ENCODE measurements around the gene ANGPTL8. TPM values are rescaled to one million over a fixed set of nuclear protein-coding genes. Genes with fewer than 3 reads are reported as not detected.

The ANGPTL8 gene
- total and polyA plus RNA-seq, 9 of the 15 experiments (the other 6 are each of a cell fraction or from before 2014, with no cell fraction given): not detected

DNA sequence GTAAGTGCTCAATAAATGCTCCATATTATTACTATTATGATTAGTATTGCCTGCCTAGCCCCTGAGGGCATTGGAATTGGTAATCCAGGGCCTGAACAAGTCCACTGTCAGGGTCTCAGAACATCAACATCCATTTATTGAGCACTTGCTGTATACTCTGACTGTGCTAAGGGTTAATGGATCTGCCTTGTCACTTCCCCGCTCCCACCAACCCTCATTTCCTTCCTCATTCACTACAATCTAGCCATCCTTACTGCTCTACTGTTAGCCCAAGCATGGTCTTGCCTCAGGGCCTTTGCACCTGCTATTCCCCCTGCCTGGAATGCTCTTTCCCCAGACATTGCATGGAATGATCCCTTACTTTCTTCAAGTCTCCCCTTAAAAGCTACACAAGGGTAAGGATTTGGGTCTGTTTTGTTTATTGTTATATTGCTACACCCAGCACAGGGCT, 12.7 kb upstream of the ANGPTL8 start (continued):
- TF ChIP-seq, protein P1, sequence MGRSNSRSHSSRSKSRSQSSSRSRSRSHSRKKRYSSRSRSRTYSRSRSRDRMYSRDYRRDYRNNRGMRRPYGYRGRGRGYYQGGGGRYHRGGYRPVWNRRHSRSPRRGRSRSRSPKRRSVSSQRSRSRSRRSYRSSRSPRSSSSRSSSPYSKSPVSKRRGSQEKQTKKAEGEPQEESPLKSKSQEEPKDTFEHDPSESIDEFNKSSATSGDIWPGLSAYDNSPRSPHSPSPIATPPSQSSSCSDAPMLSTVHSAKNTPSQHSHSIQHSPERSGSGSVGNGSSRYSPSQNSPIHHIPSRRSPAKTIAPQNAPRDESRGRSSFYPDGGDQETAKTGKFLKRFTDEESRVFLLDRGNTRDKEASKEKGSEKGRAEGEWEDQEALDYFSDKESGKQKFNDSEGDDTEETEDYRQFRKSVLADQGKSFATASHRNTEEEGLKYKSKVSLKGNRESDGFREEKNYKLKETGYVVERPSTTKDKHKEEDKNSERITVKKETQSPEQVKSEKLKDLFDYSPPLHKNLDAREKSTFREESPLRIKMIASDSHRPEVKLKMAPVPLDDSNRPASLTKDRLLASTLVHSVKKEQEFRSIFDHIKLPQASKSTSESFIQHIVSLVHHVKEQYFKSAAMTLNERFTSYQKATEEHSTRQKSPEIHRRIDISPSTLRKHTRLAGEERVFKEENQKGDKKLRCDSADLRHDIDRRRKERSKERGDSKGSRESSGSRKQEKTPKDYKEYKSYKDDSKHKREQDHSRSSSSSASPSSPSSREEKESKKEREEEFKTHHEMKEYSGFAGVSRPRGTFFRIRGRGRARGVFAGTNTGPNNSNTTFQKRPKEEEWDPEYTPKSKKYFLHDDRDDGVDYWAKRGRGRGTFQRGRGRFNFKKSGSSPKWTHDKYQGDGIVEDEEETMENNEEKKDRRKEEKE (IDR thresholded peaks at IDR 0.05; ENCODE audit: borderline replicate concordance in 1 of 2, control insufficient read depth in 1 of 2, low read depth in 2 of 2, low read length in 1 of 2): no peak
- no peak for TF ChIP-seq XRCC4 (IDR thresholded peaks at IDR 0.05; ENCODE audit: extremely low read depth, insufficient read depth, insufficient read length)
- TF ChIP-seq ZKSCAN8 (CRISPR knock-in tag; IDR thresholded peaks at IDR 0.05): peak; percentile 100
- no peak for TF ChIP-seq TOE1 (IDR thresholded peaks at IDR 0.05; ENCODE audit: borderline replicate concordance)
- no peak for TF ChIP-seq TOE1 (CRISPR knock-in tag; IDR thresholded peaks at IDR 0.05; ENCODE audit: borderline replicate concordance, low read depth)
- TF ChIP-seq, protein P2, sequence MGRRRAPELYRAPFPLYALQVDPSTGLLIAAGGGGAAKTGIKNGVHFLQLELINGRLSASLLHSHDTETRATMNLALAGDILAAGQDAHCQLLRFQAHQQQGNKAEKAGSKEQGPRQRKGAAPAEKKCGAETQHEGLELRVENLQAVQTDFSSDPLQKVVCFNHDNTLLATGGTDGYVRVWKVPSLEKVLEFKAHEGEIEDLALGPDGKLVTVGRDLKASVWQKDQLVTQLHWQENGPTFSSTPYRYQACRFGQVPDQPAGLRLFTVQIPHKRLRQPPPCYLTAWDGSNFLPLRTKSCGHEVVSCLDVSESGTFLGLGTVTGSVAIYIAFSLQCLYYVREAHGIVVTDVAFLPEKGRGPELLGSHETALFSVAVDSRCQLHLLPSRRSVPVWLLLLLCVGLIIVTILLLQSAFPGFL (CRISPR knock-in tag; IDR thresholded peaks at IDR 0.05): no peak
- TF ChIP-seq, protein P3, sequence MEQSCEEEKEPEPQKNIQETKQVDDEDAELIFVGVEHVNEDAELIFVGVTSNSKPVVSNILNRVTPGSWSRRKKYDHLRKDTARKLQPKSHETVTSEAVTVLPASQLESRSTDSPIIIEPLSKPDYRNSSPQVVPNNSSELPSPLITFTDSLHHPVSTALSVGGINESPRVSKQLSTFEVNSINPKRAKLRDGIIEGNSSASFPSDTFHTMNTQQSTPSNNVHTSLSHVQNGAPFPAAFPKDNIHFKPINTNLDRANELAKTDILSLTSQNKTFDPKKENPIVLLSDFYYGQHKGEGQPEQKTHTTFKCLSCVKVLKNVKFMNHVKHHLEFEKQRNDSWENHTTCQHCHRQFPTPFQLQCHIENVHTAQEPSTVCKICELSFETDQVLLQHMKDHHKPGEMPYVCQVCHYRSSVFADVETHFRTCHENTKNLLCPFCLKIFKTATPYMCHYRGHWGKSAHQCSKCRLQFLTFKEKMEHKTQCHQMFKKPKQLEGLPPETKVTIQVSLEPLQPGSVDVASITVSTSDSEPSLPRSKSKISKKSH (CRISPR knock-in tag; IDR thresholded peaks at IDR 0.05): no peak
- TF ChIP-seq PTBP1 (IDR thresholded peaks at IDR 0.05; ENCODE audit: low read depth, low read length): peak; percentile 80; the same call in 1 of the 2 replicates
- no peak for TF ChIP-seq ETV6 (IDR thresholded peaks at IDR 0.05; ENCODE audit: borderline replicate concordance in 1 of 2, low read depth in 2 of 2, low read length in 1 of 2)
- TF ChIP-seq ETV6 (CRISPR knock-in tag; IDR thresholded peaks at IDR 0.05; ENCODE audit: borderline replicate concordance): no peak
- no peak for TF ChIP-seq TRIM28 (IDR thresholded peaks at IDR 0.05)
- no peak for TF ChIP-seq ZBTB1 (CRISPR knock-in tag; IDR thresholded peaks at IDR 0.05; ENCODE audit: borderline replicate concordance, low read depth)
- TF ChIP-seq ZNF780A (CRISPR knock-in tag; IDR thresholded peaks at IDR 0.05): no peak
- no peak for TF ChIP-seq DDX20 (tag; IDR thresholded peaks at IDR 0.05; ENCODE audit: low read depth)
- TF ChIP-seq, protein P4, sequence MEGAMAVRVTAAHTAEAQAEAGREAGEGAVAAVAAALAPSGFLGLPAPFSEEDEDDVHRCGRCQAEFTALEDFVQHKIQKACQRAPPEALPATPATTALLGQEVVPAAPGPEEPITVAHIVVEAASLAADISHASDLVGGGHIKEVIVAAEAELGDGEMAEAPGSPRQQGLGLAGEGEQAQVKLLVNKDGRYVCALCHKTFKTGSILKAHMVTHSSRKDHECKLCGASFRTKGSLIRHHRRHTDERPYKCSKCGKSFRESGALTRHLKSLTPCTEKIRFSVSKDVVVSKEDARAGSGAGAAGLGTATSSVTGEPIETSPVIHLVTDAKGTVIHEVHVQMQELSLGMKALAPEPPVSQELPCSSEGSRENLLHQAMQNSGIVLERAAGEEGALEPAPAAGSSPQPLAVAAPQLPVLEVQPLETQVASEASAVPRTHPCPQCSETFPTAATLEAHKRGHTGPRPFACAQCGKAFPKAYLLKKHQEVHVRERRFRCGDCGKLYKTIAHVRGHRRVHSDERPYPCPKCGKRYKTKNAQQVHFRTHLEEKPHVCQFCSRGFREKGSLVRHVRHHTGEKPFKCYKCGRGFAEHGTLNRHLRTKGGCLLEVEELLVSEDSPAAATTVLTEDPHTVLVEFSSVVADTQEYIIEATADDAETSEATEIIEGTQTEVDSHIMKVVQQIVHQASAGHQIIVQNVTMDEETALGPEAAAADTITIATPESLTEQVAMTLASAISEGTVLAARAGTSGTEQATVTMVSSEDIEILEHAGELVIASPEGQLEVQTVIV (CRISPR knock-in tag; IDR thresholded peaks at IDR 0.05; ENCODE audit: borderline replicate concordance): no peak
- no peak for TF ChIP-seq SP1 (CRISPR knock-in tag; IDR thresholded peaks at IDR 0.05)
- TF ChIP-seq NONO (IDR thresholded peaks at IDR 0.05; ENCODE audit: low read depth in 2 of 2, low read length in 1 of 2): no peak
- no peak for TF ChIP-seq BRD4 (IDR thresholded peaks at IDR 0.05)
- no peak for TF ChIP-seq MYNN (IDR thresholded peaks at IDR 0.05)
- no peak for TF ChIP-seq MYNN (CRISPR knock-in tag; IDR thresholded peaks at IDR 0.05)
- TF ChIP-seq ZNF785 (CRISPR knock-in tag; IDR thresholded peaks at IDR 0.05): no peak
- TF ChIP-seq MXI1 (IDR thresholded peaks at IDR 0.05; ENCODE audit: low read depth, low read length): no peak

Data from K562 (cell line).